PFSK-1 (cell line): ENCODE results near the gene NAA15.

Experiments used
- FOXP2 ChIP-seq: optimal IDR thresholded peaks from 2 replicates; pipeline ENCODE3; 2011; ENCODE audit warnings: borderline replicate concordance, control low read depth, inconsistent platforms; ENCODE audit not compliant: insufficient read depth; ENCODE audit errors: extremely low read length, extremely low read depth
- POLR2AphosphoS5 ChIP-seq: IDR thresholded peaks from 2 replicates; pipeline ENCODE4 v1.6.1; 2012; ENCODE audit warnings: low read depth, mild to moderate bottlenecking, control low read depth, low read length, moderate library complexity
- SIN3A ChIP-seq: IDR thresholded peaks from 2 replicates; pipeline ENCODE4 v1.6.1; 2012; ENCODE audit warnings: mild to moderate bottlenecking, low read length, moderate library complexity, borderline replicate concordance; ENCODE audit not compliant: insufficient read depth
- TAF1 ChIP-seq: IDR thresholded peaks from 2 replicates; pipeline ENCODE4 v1.6.1; 2012; ENCODE audit warnings: low read length, control low read depth, borderline replicate concordance; ENCODE audit not compliant: insufficient read depth
- TF ChIP-seq, protein P1 (sequence below), 2 experiments: IDR thresholded peaks; 2 replicates each; pipeline versions ENCODE4 v1.6.1 to v1.8.0; 2011 to 2012; ENCODE audit warnings: low read depth in 2 of 2, low read length in 2 of 2, control low read depth in 1 of 2, inconsistent platforms in 1 of 2, mild to moderate bottlenecking in 1 of 2, moderate library complexity in 1 of 2; ENCODE audit not compliant: insufficient read depth in 1 of 2

DNA sequence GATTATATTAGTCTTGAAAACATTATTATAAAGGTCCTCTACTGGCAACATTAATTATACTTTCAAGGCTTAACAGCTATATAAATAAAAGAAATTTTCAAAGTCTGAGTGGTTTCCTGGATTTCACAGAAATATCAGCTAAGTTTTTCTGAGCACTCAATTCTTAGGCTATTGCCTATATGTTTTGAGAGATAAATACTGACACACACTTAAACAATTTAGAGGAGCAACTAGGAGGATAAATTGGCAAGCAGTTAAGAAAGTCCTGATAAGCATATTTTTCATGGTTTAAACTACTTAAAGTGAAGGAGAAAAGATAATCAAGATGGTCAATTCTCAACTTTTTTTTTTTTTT lies 18.6 kb upstream of the NAA15 start:
- TF ChIP-seq TAF1, result no peak
- TF ChIP-seq, protein P1, sequence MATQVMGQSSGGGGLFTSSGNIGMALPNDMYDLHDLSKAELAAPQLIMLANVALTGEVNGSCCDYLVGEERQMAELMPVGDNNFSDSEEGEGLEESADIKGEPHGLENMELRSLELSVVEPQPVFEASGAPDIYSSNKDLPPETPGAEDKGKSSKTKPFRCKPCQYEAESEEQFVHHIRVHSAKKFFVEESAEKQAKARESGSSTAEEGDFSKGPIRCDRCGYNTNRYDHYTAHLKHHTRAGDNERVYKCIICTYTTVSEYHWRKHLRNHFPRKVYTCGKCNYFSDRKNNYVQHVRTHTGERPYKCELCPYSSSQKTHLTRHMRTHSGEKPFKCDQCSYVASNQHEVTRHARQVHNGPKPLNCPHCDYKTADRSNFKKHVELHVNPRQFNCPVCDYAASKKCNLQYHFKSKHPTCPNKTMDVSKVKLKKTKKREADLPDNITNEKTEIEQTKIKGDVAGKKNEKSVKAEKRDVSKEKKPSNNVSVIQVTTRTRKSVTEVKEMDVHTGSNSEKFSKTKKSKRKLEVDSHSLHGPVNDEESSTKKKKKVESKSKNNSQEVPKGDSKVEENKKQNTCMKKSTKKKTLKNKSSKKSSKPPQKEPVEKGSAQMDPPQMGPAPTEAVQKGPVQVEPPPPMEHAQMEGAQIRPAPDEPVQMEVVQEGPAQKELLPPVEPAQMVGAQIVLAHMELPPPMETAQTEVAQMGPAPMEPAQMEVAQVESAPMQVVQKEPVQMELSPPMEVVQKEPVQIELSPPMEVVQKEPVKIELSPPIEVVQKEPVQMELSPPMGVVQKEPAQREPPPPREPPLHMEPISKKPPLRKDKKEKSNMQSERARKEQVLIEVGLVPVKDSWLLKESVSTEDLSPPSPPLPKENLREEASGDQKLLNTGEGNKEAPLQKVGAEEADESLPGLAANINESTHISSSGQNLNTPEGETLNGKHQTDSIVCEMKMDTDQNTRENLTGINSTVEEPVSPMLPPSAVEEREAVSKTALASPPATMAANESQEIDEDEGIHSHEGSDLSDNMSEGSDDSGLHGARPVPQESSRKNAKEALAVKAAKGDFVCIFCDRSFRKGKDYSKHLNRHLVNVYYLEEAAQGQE (IDR thresholded peaks at IDR 0.05; ENCODE audit: insufficient read depth in 1 of 2, low read depth in 2 of 2, low read length in 2 of 2), result no peak
- no peak for TF ChIP-seq SIN3A
- TF ChIP-seq POLR2AphosphoS5, result no peak
- TF ChIP-seq FOXP2, result no peak
